HG02870 (cell line): Measurements from ENCODE around the gene MAPK8.
"Not testable (repeated sequence)": the region's sequence is repeated elsewhere in the genome, so short reads cannot be mapped to it uniquely, and the experiment has no call there.

Experiments
- ATAC-seq: cut with Tn5 transposase; IDR thresholded peaks from one replicate; pipeline ENCODE4 v1.9.1; 2021; ENCODE audit warnings: mild to moderate bottlenecking, moderate library complexity; ENCODE audit not compliant: unreplicated experiment

MAPK8 gene

GRCh38 chr10:48332871-48333216 is 26.4 kb downstream of the MAPK8 start:
- ATAC-seq, result no peak

GRCh38 chr10:48333856-48334255 is 27.4 kb downstream of the MAPK8 start:
- ATAC-seq, result no peak

- no peak for ATAC-seq
Measured at GRCh38 chr10:48335788-48336187, 29.3 kb downstream of the MAPK8 start.

GRCh38 chr10:48336978-48337599 is 30.6 kb downstream of the MAPK8 start:
- ATAC-seq, result peak; percentile 92

GRCh38 chr10:48340734-48341133 is 34.3 kb downstream of the MAPK8 start:
- ATAC-seq, result no peak

- ATAC-seq, result no peak
Measured at GRCh38 chr10:48343106-48343505, 36.6 kb downstream of the MAPK8 start.

GRCh38 chr10:48343921-48344598 is 37.6 kb downstream of the MAPK8 start:
- no peak for ATAC-seq

- ATAC-seq, result not testable (repeated sequence)
Measured at GRCh38 chr10:48346248-48346647, 39.8 kb downstream of the MAPK8 start.

- ATAC-seq, result not testable (repeated sequence)
Measured at GRCh38 chr10:48347539-48347938, 41.1 kb downstream of the MAPK8 start.

- ATAC-seq, result not testable (repeated sequence)
Measured at GRCh38 chr10:48347943-48348342, 41.5 kb downstream of the MAPK8 start.

GRCh38 chr10:48353246-48353645 is 46.8 kb downstream of the MAPK8 start:
- no peak for ATAC-seq

- no peak for ATAC-seq
Measured at GRCh38 chr10:48357631-48358030, 51.2 kb downstream of the MAPK8 start.

GRCh38 chr10:48358162-48358561 is 51.7 kb downstream of the MAPK8 start:
- no peak for ATAC-seq

- ATAC-seq, result no peak
Measured at GRCh38 chr10:48358838-48359237, 52.4 kb downstream of the MAPK8 start.

GRCh38 chr10:48361176-48361575 is 54.7 kb downstream of the MAPK8 start:
- no peak for ATAC-seq

GRCh38 chr10:48363617-48364355 is 57.3 kb downstream of the MAPK8 start:
- no peak for ATAC-seq

GRCh38 chr10:48364659-48365405 is 58.4 kb downstream of the MAPK8 start:
- no peak for ATAC-seq

- ATAC-seq, result no peak
Measured at GRCh38 chr10:48365668-48366067, 59.2 kb downstream of the MAPK8 start.

GRCh38 chr10:48366261-48366660 is 59.8 kb downstream of the MAPK8 start:
- no peak for ATAC-seq

- no peak for ATAC-seq
Measured at GRCh38 chr10:48369501-48369900, 63.0 kb downstream of the MAPK8 start.

GRCh38 chr10:48377751-48378530 is 71.5 kb downstream of the MAPK8 start:
- no peak for ATAC-seq
